ENCODE measurements around the gene GSKIP. TPM values are rescaled to one million over a fixed set of nuclear protein-coding genes. Genes with fewer than 3 reads are reported as not detected.

The GSKIP gene
- total RNA-seq, 1 donor from 2014 or later: 11.6 TPM

DNA sequence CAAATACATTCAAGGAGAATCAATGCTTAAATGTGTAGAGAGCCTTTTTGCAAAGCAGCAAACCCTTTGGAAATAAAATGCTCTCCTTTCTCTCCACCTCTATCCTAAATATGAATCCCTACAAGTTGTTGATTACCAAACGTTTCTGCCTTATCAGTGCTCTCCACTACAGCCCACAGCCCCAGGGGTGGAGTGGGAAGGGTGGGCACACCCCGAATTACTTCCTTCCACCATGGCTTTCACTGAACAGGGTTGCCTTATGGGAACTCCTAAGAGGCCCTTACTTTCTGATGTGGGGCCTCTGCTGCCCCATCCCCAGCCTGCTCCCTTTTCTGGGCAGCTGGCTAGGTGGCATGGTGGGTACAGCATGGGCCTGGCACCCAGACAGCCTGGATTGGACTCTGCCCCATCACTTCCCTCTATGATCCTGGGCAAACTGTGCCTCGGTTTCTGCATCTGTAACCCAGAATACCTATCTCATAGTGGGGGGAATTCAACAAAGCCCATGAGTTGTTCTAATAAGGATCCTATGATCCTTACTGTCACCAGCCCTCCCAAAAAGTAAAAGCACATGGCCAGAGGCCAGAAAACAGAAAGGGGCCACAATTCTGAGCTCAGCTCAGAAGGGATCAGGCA is 44.7 kb downstream of the GSKIP start:
- no peak for DNase-seq (ENCODE audit: missing footprints)
- intact Hi-C loops (cut with DNase I): no loop called here
- ATAC-seq: no peak

DNA sequence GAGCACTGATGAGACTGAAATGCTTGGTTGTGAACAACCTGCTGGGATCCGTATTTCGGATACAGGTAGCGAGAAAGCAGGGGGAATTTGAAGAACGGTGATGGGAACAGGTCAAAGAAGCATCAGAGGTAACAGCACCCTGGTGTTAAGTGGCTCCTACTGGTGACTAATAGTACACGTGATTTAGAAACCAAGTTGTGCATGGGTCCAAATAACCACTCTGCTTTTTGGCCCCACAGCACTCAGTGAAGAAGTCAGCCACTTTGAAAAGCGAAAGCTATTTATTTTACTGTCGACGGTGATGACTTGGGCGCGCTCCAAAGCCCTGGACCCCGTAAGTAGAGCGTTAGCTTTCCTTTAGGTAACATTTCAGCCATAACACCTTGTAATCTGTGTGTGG is 45.3 kb downstream of the GSKIP start:
- intact Hi-C loops (cut with DNase I): no loop called here
- ATAC-seq: no peak

DNA sequence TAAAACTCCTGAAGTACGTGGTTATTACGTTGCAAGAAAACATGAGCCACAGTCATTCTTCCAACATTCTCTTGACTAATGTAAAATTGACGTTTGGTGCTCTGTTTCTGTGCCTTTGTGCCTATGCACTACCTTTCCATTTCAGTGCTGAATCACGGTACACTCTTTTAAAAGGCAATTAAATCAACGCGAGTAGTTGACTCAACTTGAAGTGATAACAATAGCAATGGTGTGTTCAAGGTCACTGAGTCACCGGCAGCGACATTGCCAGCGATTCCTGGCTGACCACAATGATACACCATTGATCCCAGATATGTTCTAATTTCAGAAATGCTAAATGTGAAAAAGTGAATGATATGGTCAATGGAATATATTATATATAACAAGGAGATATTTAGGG is 46.4 kb downstream of the GSKIP start:
- ATAC-seq (no peak), DNase-seq (ENCODE audit: missing footprints) (no peak)
- intact Hi-C loops (cut with DNase I): no loop called here

More for the DNA sequence above, 45.3 kb downstream of the GSKIP start:
- DNase-seq (ENCODE audit: missing footprints): no peak

DNA sequence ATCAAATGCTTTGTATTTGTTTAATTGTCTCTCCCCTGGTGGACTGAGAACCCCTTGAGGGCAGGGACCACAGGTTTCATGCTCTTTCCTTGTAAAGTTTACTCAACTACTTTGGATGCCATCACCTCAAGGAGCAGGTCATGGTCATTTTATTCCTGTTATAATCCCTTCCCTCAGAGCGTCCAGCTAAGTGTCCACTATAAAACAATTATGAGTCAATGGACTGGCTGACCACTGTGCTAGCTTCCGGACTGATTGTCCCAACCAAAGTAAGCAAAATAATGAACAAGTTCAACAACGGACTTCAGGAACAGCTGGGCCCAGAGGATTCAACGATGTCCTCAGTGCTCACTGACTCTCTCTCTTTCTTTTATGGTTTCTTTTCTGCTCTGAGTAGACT is 46.8 kb downstream of the GSKIP start:
- DNase-seq (ENCODE audit: missing footprints) (no peak), ATAC-seq (no peak)
- intact Hi-C loops (cut with DNase I): no loop called here

DNA sequence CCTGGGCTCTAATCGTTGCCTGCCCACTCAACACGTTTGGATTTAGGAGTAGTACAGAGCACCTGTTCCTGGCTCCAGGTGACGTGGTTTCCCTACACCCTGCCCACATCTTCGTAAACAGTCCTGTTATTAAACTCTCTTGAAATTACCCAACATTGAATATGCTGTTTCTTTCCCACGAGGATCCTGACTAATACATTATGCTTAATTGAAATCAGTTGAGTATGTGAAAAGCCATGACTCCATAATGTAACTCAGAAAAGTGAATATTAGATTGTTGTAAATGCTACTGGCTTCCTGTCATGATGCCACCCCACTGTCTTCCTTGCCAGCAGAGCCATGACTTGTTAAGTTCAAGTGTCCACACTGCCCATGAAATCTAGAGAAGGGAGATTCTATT is 50.2 kb downstream of the GSKIP start:
- intact Hi-C loops (cut with DNase I): no loop called here
- DNase-seq (ENCODE audit: missing footprints) (no peak), ATAC-seq (no peak)

DNA sequence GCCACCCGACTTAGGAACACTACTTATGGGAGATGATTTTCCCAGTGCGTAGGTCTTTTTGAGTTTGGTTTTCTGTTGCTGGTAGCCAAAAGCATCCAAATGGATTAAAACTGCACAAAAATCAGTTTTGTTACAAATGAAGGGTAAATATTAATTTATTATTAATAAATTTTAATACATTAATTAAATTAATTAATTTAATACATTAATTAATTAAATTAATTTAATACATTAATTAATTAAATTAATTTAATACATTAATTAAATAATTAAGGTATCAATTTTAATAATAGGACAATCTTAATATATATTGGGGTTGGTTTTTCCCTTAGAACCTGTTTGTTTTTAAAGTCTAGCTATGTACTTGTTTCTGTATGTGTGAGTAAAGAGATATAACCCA is 52.2 kb downstream of the GSKIP start:
- ATAC-seq: no peak
- intact Hi-C loops (cut with DNase I): no loop called here
- no peak for DNase-seq (ENCODE audit: missing footprints)

DNA sequence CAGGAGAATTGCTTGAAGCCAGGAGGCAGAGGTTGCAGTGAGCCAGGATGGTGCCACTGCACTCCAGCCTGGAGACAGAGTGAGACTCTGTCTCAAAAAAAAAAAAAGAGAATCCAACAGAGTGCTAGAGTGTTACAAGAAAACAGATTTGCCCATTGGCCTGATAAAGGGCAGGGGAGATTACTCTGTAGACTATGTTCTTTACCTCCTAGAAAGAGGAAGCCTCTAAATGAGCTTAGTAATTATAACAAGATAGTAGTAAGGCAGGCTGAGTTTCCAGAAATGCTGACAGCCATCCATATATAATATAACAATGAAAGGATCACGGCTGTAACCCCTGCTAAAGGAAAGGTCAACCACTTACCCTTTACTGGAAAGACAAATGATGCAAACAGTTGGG is 53.0 kb downstream of the GSKIP start:
- intact Hi-C loops (cut with DNase I): no loop called here
- no peak for ATAC-seq
- DNase-seq (ENCODE audit: missing footprints): no peak

DNA sequence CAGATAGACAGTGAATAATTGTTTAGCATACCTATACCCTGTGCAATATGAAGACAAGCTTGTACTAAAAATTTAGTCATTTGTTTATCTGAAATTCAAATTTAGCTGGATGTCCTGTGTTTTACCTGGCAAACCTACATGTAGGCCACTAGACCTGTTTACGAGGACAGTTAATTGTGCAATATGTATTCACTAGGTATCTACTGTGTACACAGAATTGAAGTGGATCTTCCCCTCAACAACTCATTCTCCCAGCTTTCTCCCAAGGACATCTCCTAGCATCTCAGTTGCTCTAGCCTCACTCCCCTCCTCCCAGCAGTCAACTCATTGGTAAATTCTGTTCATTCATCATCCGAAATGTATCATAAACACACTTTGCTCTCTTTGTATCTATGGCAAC is 53.9 kb downstream of the GSKIP start:
- DNase-seq (ENCODE audit: missing footprints) (no peak), ATAC-seq (no peak)
- intact Hi-C loops (cut with DNase I): no loop called here

DNA sequence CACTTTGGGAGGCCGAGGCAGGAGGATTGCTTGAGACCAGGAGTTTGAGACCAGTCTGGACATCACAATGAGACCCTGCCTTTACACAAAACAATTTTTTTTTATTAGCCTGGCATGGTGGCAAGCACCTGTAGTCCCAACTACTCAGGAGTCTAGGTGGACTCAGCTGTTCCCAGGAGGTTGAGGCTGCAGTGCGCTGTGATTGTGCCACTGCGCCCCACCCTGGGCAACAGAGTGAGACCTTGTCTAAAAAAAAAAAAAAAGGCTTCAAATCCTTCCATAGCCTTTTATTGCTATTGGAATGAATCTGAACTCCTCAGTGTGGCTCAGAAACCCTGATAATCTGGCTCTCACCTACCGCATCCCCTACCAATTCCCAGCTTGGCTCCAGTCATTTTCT is 54.7 kb downstream of the GSKIP start:
- no peak for DNase-seq (ENCODE audit: missing footprints)
- intact Hi-C loops (cut with DNase I): no loop called here
- no peak for ATAC-seq

DNA sequence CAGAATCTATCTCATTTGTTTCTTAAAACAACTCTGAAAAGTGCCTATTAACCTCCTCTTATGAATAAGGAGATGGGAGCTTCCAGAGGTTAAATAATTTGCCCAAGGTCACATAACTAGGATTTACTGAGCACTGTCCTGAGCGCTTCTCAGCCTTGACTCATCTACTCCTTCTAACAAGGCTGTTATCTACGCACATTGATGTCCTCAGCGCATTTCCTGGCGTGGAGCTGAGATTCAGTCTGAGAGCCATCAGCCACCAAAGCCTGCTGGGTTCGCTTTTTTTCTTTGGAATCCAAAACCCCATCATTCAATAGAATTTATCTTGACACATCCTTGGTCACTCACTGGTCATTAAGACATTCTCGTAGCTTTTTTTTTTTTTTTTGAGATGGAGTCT is 57.9 kb downstream of the GSKIP start:
- intact Hi-C loops (cut with DNase I): loop anchor here (5.0 kb wide), 2 partner anchors 59 to 859 kb away; partner anchors contain the start of genes ATG2B and GSKIP
- no peak for DNase-seq (ENCODE audit: missing footprints)
- no peak for ATAC-seq

DNA sequence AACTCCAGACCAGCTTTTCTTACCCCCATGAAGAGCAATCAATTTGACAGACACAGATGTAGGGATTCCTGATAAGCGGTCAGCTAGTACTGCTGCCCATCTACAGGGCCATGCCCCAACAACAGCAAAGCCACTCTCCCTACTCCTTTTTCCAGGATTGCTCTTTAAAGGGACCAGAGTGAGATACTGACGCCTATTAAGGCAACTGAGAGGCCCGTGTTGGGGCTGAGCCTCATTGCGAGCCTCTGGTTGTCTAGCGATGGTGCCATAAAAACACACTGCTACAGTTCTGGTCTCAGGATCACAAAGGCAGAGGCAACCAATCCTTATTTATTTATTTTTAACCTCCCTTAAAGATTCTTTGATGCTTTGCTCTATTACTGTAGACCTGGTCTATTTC is 59.7 kb downstream of the GSKIP start:
- intact Hi-C loops (cut with DNase I): loop anchor here (2.0 to 5.0 kb wide), 3 partner anchors 61 to 861 kb away; partner anchors contain the start of genes ATG2B and GSKIP
- DNase-seq (ENCODE audit: missing footprints) (no peak), ATAC-seq (no peak)

DNA sequence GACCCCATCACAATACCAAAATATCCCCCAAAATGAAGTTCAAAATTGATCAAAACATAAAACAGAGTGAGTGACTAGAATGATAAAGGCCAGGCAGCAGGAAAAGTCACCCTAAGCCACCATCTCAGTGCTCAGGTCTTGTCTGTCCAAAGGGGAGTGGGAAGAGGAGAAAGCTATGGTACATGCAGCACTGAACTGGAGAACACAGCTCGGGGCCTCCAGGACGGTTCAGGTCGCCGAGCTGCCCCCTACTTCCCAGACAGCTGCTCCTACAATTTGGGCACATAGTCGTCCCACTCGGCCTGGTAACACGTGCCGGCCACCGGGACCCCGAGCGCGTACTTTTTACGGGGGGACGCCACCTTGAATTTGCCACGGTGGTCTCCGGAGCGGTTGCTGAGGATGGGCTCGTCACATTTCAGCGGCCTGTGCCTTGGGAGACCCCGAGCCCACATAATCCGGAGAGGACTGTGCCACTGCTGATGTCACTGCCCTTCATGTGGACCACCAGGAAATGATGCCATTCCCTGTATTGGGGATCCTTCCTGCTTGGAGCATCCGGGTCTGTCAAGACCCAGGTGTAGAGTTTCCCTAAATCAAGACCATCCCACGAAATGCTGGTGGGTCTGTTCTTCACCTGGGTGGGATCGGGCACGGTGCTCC is 60.3 kb downstream of the GSKIP start:
- intact Hi-C loops (cut with DNase I): loop anchor here (2.0 to 5.0 kb wide), 3 partner anchors 61 to 861 kb away; partner anchors contain the start of genes ATG2B and GSKIP
- DNase-seq (ENCODE audit: missing footprints) (no peak), ATAC-seq (no peak)

DNA sequence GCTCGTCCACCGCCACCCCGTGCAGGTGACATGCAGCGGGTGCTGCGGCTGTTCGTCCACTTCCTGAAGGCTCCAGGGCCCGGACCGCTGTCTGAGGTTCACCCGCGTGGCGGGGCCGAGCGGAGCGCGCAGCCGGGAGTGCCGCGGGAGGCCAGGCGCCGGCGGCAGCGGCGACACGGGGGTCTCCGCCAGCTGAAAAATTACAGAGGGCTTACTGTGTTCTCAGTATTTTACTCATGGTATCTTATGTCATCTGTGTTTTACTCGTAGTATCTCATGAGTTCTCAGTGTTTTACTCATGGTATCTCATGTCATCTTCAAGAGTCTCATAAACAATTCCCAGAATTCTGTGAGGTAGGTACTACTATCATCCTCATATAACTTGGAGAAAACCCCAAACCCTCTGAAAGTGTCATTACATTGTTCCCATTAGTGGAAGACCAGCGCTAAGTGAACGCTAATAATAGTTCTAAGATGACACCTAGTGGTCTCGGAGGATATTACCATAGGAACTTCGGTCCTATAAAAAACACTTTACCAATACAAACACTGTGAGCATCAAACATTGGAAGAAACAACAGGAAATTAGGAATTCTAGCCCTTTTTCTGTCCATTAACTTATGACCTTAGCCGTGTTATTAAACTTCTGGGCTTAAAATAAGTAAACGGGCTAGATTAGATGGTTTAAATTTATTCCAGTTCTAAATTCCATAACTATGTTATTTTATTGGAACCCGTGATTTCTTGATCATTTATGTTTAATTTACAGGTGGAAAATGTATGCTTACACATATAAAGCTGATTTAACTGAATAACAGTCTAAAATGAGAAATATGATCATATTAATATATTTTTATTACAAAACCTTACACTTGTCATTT is 61.0 kb downstream of the GSKIP start:
- ATAC-seq (peak; percentile 67), DNase-seq (ENCODE audit: missing footprints) (no peak)
- intact Hi-C loops (cut with DNase I): loop anchor here (5.0 kb wide), 2 partner anchors 62 to 862 kb away; partner anchors contain the start of genes ATG2B and GSKIP

DNA sequence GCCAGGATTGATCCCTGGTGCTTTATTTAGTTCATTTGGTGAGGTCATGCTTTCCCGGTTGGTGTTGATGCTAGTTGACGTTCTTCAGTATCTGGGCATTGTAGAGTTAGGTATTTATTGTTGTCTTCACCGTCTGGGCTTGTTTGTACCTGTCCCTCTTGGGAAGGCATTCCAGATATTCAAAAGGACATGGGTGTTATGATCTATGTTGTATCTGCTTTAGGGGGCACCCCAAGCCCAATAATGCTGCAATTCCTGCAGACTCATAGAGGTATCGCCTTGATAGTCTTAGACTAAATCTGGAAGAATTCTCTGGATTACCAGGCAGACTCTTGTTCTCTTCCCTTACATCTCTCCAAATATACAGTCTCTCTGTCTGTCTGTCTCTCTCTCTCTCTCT is 70.7 kb downstream of the GSKIP start:
- intact Hi-C loops (cut with DNase I): no loop called here
- ATAC-seq (no peak), DNase-seq (ENCODE audit: missing footprints) (no peak)

Other genes starting within 250 kb of the GSKIP start
- gene BDKRB2, start 158.7 kb upstream of the GSKIP start, total RNA-seq: 0.76 TPM
- not detected for gene BDKRB1, start 107.3 kb upstream of the GSKIP start, total RNA-seq
- 9.2 TPM for gene ATG2B, start 185 bp upstream of the GSKIP start, total RNA-seq
- 0.32 TPM for gene AK7, start 28.6 kb downstream of the GSKIP start, total RNA-seq
- 141 TPM for gene PAPOLA, start 138.9 kb downstream of the GSKIP start, total RNA-seq